ENCODE data around the gene RRP12. TPM values are rescaled to one million over a fixed set of nuclear protein-coding genes. Genes with fewer than 3 reads are reported as not detected.

The RRP12 gene
- total and polyA plus RNA-seq, 5 experiments from 2014 or later: 8.0 to 27.2 (median 17.3) TPM

GRCh38 chr10:97406064-97406463 lies 4.9 kb upstream of the RRP12 start:
- peak overlapping the region in 2 of 10 donors; percentile 22 to 67 for H3K27ac Mint-ChIP-seq
- no peaks in the 10 kb centered on the region for H3K27me3 Mint-ChIP-seq
- H3K4me3 Mint-ChIP-seq: no peak overlapping the region
- no peaks in the 10 kb centered on the region for H3K36me3 Mint-ChIP-seq
- peaks cover 0 to 27% (median 9%) of the 10 kb centered on the region in 4 donors for H3K4me1 Mint-ChIP-seq
- H3K9me3 Mint-ChIP-seq: no peaks in the 10 kb centered on the region
- no peak for DNase-seq
- POLR2A ChIA-PET: no interaction called here
- ATAC-seq: no peak

GRCh38 chr10:97404044-97404443 lies 2.9 kb upstream of the RRP12 start:
- Mint-ChIP-seq H3K36me3 (no peaks in the 10 kb centered on the region), H3K27me3 (no peaks in the 10 kb centered on the region), H3K9me3 (no peaks in the 10 kb centered on the region), H3K4me1 (peaks cover 0 to 37% (median 20%) of the 10 kb centered on the region in 4 donors), H3K27ac (peak overlapping the region in 4 of 10 donors; percentile 27 to 99 (median 50)), H3K4me3 (no peak overlapping the region)
- no peak for ATAC-seq
- POLR2A ChIA-PET: no interaction called here
- DNase-seq: no peak

GRCh38 chr10:97401455-97401919 lies 347 bp upstream of the RRP12 start:
- H3K4me1 Mint-ChIP-seq: peaks cover 0 to 24% (median 17%) of the 10 kb centered on the region in 4 donors
- POLR2A ChIA-PET: interaction anchor here (0.8 to 1.6 kb wide), 6 partner anchors 10 to 569 kb away, joined by 3 to 14 read pairs (median 5); partner anchors contain the start of genes FRAT1 and LCOR
- DNase-seq: no peak
- H3K4me3 Mint-ChIP-seq: peak overlapping the region; percentile 93 to 98 (median 96)
- peak overlapping the region; percentile 69 to 100 (median 99) for H3K27ac Mint-ChIP-seq
- no peaks in the 10 kb centered on the region for H3K27me3 Mint-ChIP-seq
- peaks cover 0 to 5% (median 0%) of the 10 kb centered on the region in 3 donors for H3K36me3 Mint-ChIP-seq
- no peak for ATAC-seq
- no peaks in the 10 kb centered on the region for H3K9me3 Mint-ChIP-seq

DNA sequence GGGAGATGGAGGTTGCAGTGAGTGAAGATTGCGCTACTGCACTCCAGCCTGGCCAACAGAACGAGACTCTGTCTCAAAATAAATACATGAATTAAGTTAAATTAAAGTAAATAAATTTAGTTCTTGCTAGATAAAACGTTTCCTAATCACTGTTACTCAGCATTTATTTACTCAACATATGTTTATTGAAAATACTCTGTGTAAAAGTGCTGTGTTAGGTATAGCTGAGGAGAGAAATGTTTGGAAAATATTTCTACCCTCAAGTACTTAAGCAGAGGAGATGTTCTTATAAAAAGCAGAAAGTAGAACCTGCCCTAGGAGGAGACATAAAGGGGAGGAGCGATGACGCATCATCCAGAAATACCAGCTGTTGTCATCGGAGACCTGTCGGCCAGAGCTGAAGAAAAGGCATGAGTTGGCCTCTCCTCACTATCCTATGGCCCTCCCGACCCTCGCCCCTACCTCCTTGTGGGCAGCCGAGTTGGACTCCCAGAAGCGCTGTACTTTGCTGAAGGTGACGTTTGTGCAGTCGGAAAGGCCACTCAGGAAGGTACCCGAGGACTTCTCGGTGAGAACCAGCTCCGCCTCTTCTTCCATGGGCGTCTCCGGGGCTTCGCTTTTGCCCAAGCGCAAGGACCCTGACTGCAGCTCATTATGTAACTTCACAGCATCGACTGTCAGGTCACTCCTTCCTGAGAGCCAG lies 1.1 kb downstream of the RRP12 start:
- peaks cover 0 to 19% (median 4%) of the 10 kb centered on the region in 3 donors for H3K36me3 Mint-ChIP-seq
- H3K27ac Mint-ChIP-seq: peak overlapping the region in 9 of 10 donors; percentile 91 to 100 (median 99)
- POLR2A ChIA-PET: interaction anchor here (0.6 to 1.6 kb wide), 5 partner anchors 15 to 121 kb away, joined by 3 to 7 read pairs (median 3); partner anchors contain the start of gene FRAT1
- ATAC-seq (no peak), DNase-seq (peak in 2 of 10 donors; percentile 28 to 34)
- no peaks in the 10 kb centered on the region for H3K27me3 Mint-ChIP-seq
- H3K9me3 Mint-ChIP-seq: no peaks in the 10 kb centered on the region
- H3K4me3 Mint-ChIP-seq: peak overlapping the region; percentile 93 to 98 (median 96)
- peaks cover 0 to 22% (median 17%) of the 10 kb centered on the region in 4 donors for H3K4me1 Mint-ChIP-seq

DNA sequence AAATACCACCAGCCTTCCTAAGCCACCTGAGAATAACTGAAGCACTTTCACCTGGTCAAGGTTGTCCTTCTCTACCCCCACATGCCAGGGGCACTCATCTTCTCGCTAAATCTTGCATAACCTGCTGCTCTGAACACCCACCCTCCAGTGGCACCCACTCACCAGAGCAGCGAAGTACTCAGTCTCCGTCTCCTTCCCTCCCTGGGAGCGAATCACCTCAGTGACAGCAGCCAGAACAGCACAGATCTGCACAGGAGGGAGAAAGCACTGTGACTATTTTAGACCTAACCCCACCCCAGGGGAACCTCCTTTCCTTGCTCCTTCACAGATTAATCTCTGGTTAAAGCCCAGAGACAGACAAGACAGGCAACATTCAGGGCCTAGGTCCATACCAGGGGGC lies 5.1 kb downstream of the RRP12 start:
- POLR2A ChIA-PET: no interaction called here
- Mint-ChIP-seq H3K9me3 (no peaks in the 10 kb centered on the region), H3K27ac (peak overlapping the region in 2 of 10 donors; percentile 14 to 38), H3K27me3 (no peaks in the 10 kb centered on the region), H3K36me3 (peaks cover 0 to 45% (median 12%) of the 10 kb centered on the region in 3 donors), H3K4me1 (peaks cover 0 to 13% (median 11%) of the 10 kb centered on the region in 4 donors), H3K4me3 (peak overlapping the region in 1 of 10 donors; percentile 45)
- DNase-seq: no peak
- ATAC-seq: no peak

GRCh38 chr10:97393034-97393573 lies 8.0 kb downstream of the RRP12 start:
- Mint-ChIP-seq H3K4me3 (no peak overlapping the region), H3K27me3 (no peaks in the 10 kb centered on the region), H3K4me1 (no peaks in the 10 kb centered on the region), H3K36me3 (peaks cover 0 to 74% (median 16%) of the 10 kb centered on the region in 3 donors), H3K27ac (no peak overlapping the region), H3K9me3 (no peaks in the 10 kb centered on the region)
- ATAC-seq: no peak
- DNase-seq: no peak
- POLR2A ChIA-PET: no interaction called here

DNA sequence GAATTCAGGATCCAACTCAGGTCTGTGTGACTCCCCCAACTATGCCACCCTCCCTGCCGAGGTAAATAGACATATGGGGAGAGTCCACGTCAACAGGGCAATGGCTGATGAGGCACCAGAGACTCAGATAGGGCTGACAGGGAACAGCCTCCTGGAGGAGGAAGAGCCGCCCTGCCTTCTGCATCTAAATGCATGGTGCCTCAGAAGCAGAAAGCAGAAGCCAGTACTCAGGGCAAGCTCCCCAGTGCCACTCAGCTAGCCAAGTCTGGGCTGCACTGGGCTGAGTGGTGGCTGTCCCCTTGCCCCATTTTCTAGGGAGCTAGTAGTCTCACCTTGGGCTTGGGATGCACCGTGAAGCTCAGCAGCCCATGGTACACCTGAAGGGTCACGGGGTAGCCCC lies 11.0 kb downstream of the RRP12 start:
- ATAC-seq (no peak), DNase-seq (no peak)
- Mint-ChIP-seq H3K9me3 (no peaks in the 10 kb centered on the region), H3K4me1 (no peaks in the 10 kb centered on the region), H3K27me3 (no peaks in the 10 kb centered on the region), H3K27ac (peak overlapping the region in 1 of 10 donors; percentile 19), H3K4me3 (no peak overlapping the region), H3K36me3 (peaks cover 0 to 79% (median 18%) of the 10 kb centered on the region in 3 donors)
- POLR2A ChIA-PET: no interaction called here

DNA sequence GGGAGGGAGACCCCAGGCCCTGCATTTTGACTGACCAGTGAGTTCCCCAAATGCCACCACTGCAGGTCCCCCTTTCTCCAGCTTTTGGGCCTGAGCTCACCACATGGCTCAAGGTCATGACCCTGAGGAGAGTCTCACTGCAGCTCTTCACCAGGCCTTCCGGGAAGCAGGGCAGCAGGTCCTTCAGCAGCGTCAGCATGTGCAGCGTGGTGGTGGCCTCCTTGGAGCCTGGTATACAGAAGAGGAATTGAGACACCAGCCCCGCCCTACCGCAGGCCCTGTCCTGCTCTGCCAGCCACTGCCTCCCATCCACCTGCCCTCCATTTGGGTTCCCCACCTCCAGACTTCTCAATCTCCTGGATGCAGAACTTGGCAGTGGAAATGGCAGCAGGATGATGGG lies 13.0 kb downstream of the RRP12 start:
- Mint-ChIP-seq H3K4me3 (no peak overlapping the region), H3K9me3 (no peaks in the 10 kb centered on the region), H3K36me3 (peaks cover 0 to 74% (median 10%) of the 10 kb centered on the region in 3 donors), H3K4me1 (peaks cover 0 to 1% (median 0%) of the 10 kb centered on the region in 4 donors), H3K27me3 (no peaks in the 10 kb centered on the region), H3K27ac (peak overlapping the region in 1 of 10 donors; percentile 10)
- DNase-seq (no peak), ATAC-seq (peak in 1 of 2 donors; percentile 17)
- POLR2A ChIA-PET: no interaction called here

- Mint-ChIP-seq H3K36me3 (peaks cover 0 to 71% (median 14%) of the 10 kb centered on the region in 3 donors), H3K9me3 (no peaks in the 10 kb centered on the region), H3K27me3 (no peaks in the 10 kb centered on the region), H3K4me3 (no peak overlapping the region), H3K27ac (peak overlapping the region in 2 of 10 donors; percentile 22 to 70), H3K4me1 (peaks cover 0 to 1% (median 0%) of the 10 kb centered on the region in 4 donors)
- DNase-seq (no peak), ATAC-seq (no peak)
- POLR2A ChIA-PET: no interaction called here
Measured at GRCh38 chr10:97385565-97385964, 15.6 kb downstream of the RRP12 start.

GRCh38 chr10:97384641-97385040 lies 16.5 kb downstream of the RRP12 start:
- no peak overlapping the region for H3K27ac Mint-ChIP-seq
- no peaks in the 10 kb centered on the region for H3K9me3 Mint-ChIP-seq
- peaks cover 0 to 1% (median 0%) of the 10 kb centered on the region in 4 donors for H3K4me1 Mint-ChIP-seq
- no peaks in the 10 kb centered on the region for H3K27me3 Mint-ChIP-seq
- H3K4me3 Mint-ChIP-seq: no peak overlapping the region
- peaks cover 0 to 65% (median 14%) of the 10 kb centered on the region in 3 donors for H3K36me3 Mint-ChIP-seq
- no peak for ATAC-seq
- no peak for DNase-seq
- POLR2A ChIA-PET: no interaction called here

GRCh38 chr10:97384156-97384555 lies 17.0 kb downstream of the RRP12 start:
- H3K27me3 Mint-ChIP-seq: no peaks in the 10 kb centered on the region
- DNase-seq: no peak
- no peaks in the 10 kb centered on the region for H3K9me3 Mint-ChIP-seq
- ATAC-seq: no peak
- H3K27ac Mint-ChIP-seq: no peak overlapping the region
- POLR2A ChIA-PET: no interaction called here
- H3K4me3 Mint-ChIP-seq: no peak overlapping the region
- H3K4me1 Mint-ChIP-seq: peaks cover 0 to 1% (median 0%) of the 10 kb centered on the region in 4 donors
- peaks cover 0 to 61% (median 14%) of the 10 kb centered on the region in 3 donors for H3K36me3 Mint-ChIP-seq

DNA sequence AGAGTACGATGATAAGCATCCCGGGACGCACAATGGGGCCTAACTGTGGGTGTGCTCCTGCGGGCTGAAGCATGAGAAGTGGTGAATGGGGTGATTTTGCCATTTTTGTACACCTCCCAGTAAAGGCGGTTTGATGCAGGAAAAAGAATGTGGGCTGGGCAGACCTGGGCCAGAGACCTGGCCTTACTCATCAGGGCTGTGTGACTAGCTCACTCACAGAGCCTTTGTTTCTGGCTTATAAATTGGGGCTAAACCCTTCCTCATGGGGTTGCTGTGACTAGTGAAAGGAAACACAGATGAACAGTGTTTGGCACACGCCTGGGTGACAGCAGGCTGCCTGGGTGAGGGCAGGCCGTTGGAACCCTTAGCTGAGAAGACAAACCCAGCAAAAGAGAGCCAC lies 18.0 kb downstream of the RRP12 start:
- Mint-ChIP-seq H3K36me3 (peaks cover 0 to 58% (median 11%) of the 10 kb centered on the region in 3 donors), H3K4me3 (no peak overlapping the region), H3K27ac (no peak overlapping the region), H3K9me3 (no peaks in the 10 kb centered on the region), H3K4me1 (peaks cover 0 to 1% (median 0%) of the 10 kb centered on the region in 4 donors), H3K27me3 (no peaks in the 10 kb centered on the region)
- POLR2A ChIA-PET: no interaction called here
- DNase-seq (no peak), ATAC-seq (no peak)

DNA sequence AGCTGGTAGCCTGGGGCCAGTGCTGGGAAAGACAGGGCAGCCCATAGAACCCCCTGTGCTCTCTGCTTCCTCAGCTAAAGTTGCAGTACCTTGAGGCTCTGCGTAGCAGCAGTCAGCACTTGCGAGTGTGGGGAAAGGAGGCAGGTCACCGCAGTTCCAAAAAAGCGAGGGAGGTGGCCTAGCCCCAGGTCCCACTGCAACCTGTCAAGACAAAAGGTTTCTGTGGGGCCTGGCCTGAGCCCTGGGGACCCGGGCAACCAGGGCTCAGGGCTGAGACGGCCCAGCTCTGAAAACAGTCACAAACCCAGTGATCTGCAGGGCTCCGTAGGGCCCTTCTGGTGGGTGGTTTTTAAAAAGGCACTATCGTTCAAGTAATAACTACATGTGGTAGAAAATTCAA lies 19.5 kb downstream of the RRP12 start:
- ATAC-seq (no peak), DNase-seq (no peak)
- no peaks in the 10 kb centered on the region for H3K27me3 Mint-ChIP-seq
- peak overlapping the region in 1 of 10 donors; percentile 13 for H3K27ac Mint-ChIP-seq
- POLR2A ChIA-PET: no interaction called here
- H3K4me1 Mint-ChIP-seq: peaks cover 0 to 1% (median 0%) of the 10 kb centered on the region in 4 donors
- H3K9me3 Mint-ChIP-seq: no peaks in the 10 kb centered on the region
- peaks cover 0 to 51% (median 5%) of the 10 kb centered on the region in 3 donors for H3K36me3 Mint-ChIP-seq
- H3K4me3 Mint-ChIP-seq: no peak overlapping the region

Data from naive thymus-derived CD8-positive, alpha-beta T cell (primary cell).